Endodermal cell (in vitro differentiated cells): ENCODE measurements around the gene FAS. TPM values are rescaled to one million over a fixed set of nuclear protein-coding genes. Genes with fewer than 3 reads are reported as not detected.
A peak's percentile ranks its signal among the peaks of the same experiment; 100 is the strongest.

Experiments used
- DNase-seq: peaks from one replicate; pipeline ENCODE4 v3.0.0-alpha.2; 2017
- H3K27ac ChIP-seq: 2 replicates; pipeline ENCODE4 v1.5.1; 2013; ENCODE audit warnings: mild to moderate bottlenecking, low read depth, low read length, moderate library complexity
- H3K27me3 ChIP-seq: 2 replicates; pipeline ENCODE4 v1.6.1; 2013; ENCODE audit warnings: mild to moderate bottlenecking, low read length, moderate library complexity; ENCODE audit not compliant: insufficient read depth, control insufficient read depth, poor library complexity, severe bottlenecking
- H3K36me3 ChIP-seq: 2 replicates; pipeline ENCODE4 v1.7.0; 2013; ENCODE audit warnings: mild to moderate bottlenecking, low read length, moderate library complexity; ENCODE audit not compliant: control insufficient read depth, insufficient read depth
- H3K4me1 ChIP-seq: one replicate; pipeline ENCODE4 v1.7.0; 2013; ENCODE audit warnings: low read length; ENCODE audit not compliant: control insufficient read depth, insufficient read depth
- H3K4me3 ChIP-seq: 2 replicates; pipeline ENCODE4 v1.5.1; 2013; ENCODE audit warnings: mild to moderate bottlenecking, low read length, moderate library complexity
- H3K9ac ChIP-seq: 2 replicates; pipeline ENCODE4 v1.6.1; 2013; ENCODE audit warnings: mild to moderate bottlenecking, low read length, moderate library complexity; ENCODE audit not compliant: poor library complexity, severe bottlenecking; ENCODE audit errors: extremely low read depth
- H3K9me3 ChIP-seq: 2 replicates; pipeline ENCODE4 v1.6.1; 2013; ENCODE audit warnings: mild to moderate bottlenecking, low read length, moderate library complexity; ENCODE audit not compliant: control insufficient read depth
- H3K27ac Mint-ChIP-seq: 2 replicates; pipeline ENCODE4 v1.8.0; 2020; ENCODE audit warnings: mixed read lengths
- H3K27me3 Mint-ChIP-seq: 2 replicates; pipeline ENCODE4 v1.8.0; 2021; ENCODE audit warnings: mild to moderate bottlenecking, mixed read lengths; ENCODE audit not compliant: insufficient read depth
- H3K36me3 Mint-ChIP-seq: 2 replicates; pipeline ENCODE4 v1.8.0; 2020; ENCODE audit warnings: low read depth, mixed read lengths
- H3K4me1 Mint-ChIP-seq: 2 replicates; pipeline ENCODE4 v1.8.0; 2020; ENCODE audit warnings: mixed read lengths
- H3K4me3 Mint-ChIP-seq: 2 replicates; pipeline ENCODE4 v1.8.0; 2020; ENCODE audit warnings: mild to moderate bottlenecking, moderate library complexity, mixed read lengths
- H3K9me3 Mint-ChIP-seq: 2 replicates; pipeline ENCODE4 v1.8.0; 2020; ENCODE audit warnings: mild to moderate bottlenecking, mixed read lengths
- CTCF ChIP-seq: fragments of 200-600 bp; sonication (generic); conservative IDR thresholded peaks from 2 replicates; pipeline ENCODE4 v1.5.0; 2021; ENCODE audit warnings: antibody characterized with exemption, mild to moderate bottlenecking
- WGBS, 2 experiments: methylation state at CpG; one replicate each; pipeline versions ENCODE4 v1.1.5 to v1.1.7; 2013; ENCODE audit warnings: missing lambda C conversion rate in 2 of 2, mixed read lengths in 1 of 2; ENCODE audit not compliant: insufficient coverage in 1 of 2, insufficient read length in 1 of 2; 5-methylcytosine and 5-hydroxymethylcytosine counted together
- total RNA-seq, 2 donors: library from RNA; stranded (reverse); fragmentation: NEBNext Ultra II Directional in 1 of 2; extraction: Animal tissue kit (Norgen Biotek cat#: 25700) in 1 of 2; gene quantifications; 2 replicates in 1 of 2; 3 replicates in 1 of 2; pipeline ENCODE4 v1.2.1, GENCODE V29; 2021

FAS gene
- total RNA-seq, 2 donors from 2014 or later = 0.95 TPM; not detected in 1

GRCh38 chr10:89053555-89053954 lies 63.0 kb downstream of the FAS start:
- H3K27me3 Mint-ChIP-seq = no peaks in the 10 kb centered on the region
- Histone ChIP-seq H3K27ac (no peak overlapping the region), H3K27me3 (no peaks in the 10 kb centered on the region), H3K9me3 (no peaks in the 10 kb centered on the region), H3K4me1 (peaks cover 3% of the 10 kb centered on the region), H3K9ac (no peak overlapping the region), H3K36me3 (no peaks in the 10 kb centered on the region), H3K4me3 (no peak overlapping the region)
- no peak for TF ChIP-seq CTCF
- H3K4me1 Mint-ChIP-seq = peaks cover 8% of the 10 kb centered on the region
- no peak overlapping the region for H3K27ac Mint-ChIP-seq
- H3K4me3 Mint-ChIP-seq = no peak overlapping the region
- WGBS, 2 experiments = 84 to 95% methylated on average over 5 of the region's 5 CpGs
- no peaks in the 10 kb centered on the region for H3K9me3 Mint-ChIP-seq
- DNase-seq = no peak
- no peaks in the 10 kb centered on the region for H3K36me3 Mint-ChIP-seq

GRCh38 chr10:89055159-89055558 lies 64.6 kb downstream of the FAS start:
- H3K9ac ChIP-seq = no peak overlapping the region
- TF ChIP-seq CTCF = no peak
- H3K36me3 ChIP-seq = no peaks in the 10 kb centered on the region
- no peak for DNase-seq
- WGBS, 2 experiments = 54 to 81% methylated on average over 2 to 5 of the region's 5 CpGs
- peaks cover 8% of the 10 kb centered on the region for H3K4me1 Mint-ChIP-seq
- peaks cover 3% of the 10 kb centered on the region for H3K4me1 ChIP-seq
- H3K27ac ChIP-seq = peak overlapping the region; percentile 19
- H3K27me3 ChIP-seq = no peaks in the 10 kb centered on the region
- H3K27ac Mint-ChIP-seq = peak overlapping the region; percentile 3
- no peak overlapping the region for H3K4me3 Mint-ChIP-seq
- H3K27me3 Mint-ChIP-seq = no peaks in the 10 kb centered on the region
- no peaks in the 10 kb centered on the region for H3K36me3 Mint-ChIP-seq
- no peaks in the 10 kb centered on the region for H3K9me3 Mint-ChIP-seq
- no peak overlapping the region for H3K4me3 ChIP-seq
- no peaks in the 10 kb centered on the region for H3K9me3 ChIP-seq

- Mint-ChIP-seq H3K36me3 (no peaks in the 10 kb centered on the region), H3K9me3 (no peaks in the 10 kb centered on the region), H3K4me1 (peaks cover under 1% of the 10 kb centered on the region), H3K27ac (no peak overlapping the region), H3K4me3 (no peak overlapping the region), H3K27me3 (no peaks in the 10 kb centered on the region)
- Histone ChIP-seq H3K4me1 (no peaks in the 10 kb centered on the region), H3K27ac (no peak overlapping the region), H3K36me3 (no peaks in the 10 kb centered on the region), H3K4me3 (no peak overlapping the region), H3K27me3 (no peaks in the 10 kb centered on the region), H3K9me3 (no peaks in the 10 kb centered on the region), H3K9ac (no peak overlapping the region)
- DNase-seq = no peak
- TF ChIP-seq CTCF = no peak
- WGBS, 2 experiments = 91% methylated on average over 1 of the region's 1 CpG; no CpG with 5 or more reads in 1 of the 2 experiments
Measured at GRCh38 chr10:89062861-89063260, 72.3 kb downstream of the FAS start.
